SK-N-MC (cell line): ENCODE data around the gene MPZL2.

Experiments used
- DNase-seq: peaks from one replicate; pipeline ENCODE4 v3.0.0-alpha.2; 2011; ENCODE audit warnings: low read depth, low spot score
- H3K27ac ChIP-seq: fragments of 200-600 bp; sonication (generic); 2 replicates; pipeline ENCODE4 v1.5.1; 2016; ENCODE audit warnings: mixed run types
- H3K36me3 ChIP-seq: fragments of 200-600 bp; sonication (generic); 2 replicates; pipeline ENCODE4 v1.6.1; 2017; ENCODE audit warnings: antibody characterized with exemption, low read length, mixed read lengths; ENCODE audit not compliant: insufficient read depth
- H3K4me3 ChIP-seq: fragments of 200-600 bp; sonication (generic); 2 replicates; pipeline ENCODE4 v1.5.1; 2016
- H3K9ac ChIP-seq: fragments of 200-600 bp; sonication (generic); 2 replicates; pipeline ENCODE4 v1.8.0; 2017; ENCODE audit warnings: mixed run types, mixed read lengths; ENCODE audit not compliant: insufficient read length
- H3K9me3 ChIP-seq: fragments of 200-600 bp; sonication (generic); 2 replicates; pipeline ENCODE4 v1.6.1; 2017; ENCODE audit warnings: low read depth, mild to moderate bottlenecking, antibody characterized with exemption, low read length, moderate library complexity, mixed read lengths
- EZH2 ChIP-seq: fragments of 200-600 bp; sonication (generic); IDR thresholded peaks from one replicate; pipeline ENCODE4 v1.6.1; 2017; ENCODE audit warnings: antibody characterized with exemption
- FOXP2 ChIP-seq: optimal IDR thresholded peaks from 2 replicates; pipeline ENCODE3; 2011; ENCODE audit warnings: mild to moderate bottlenecking, moderate library complexity; ENCODE audit not compliant: insufficient read depth; ENCODE audit errors: extremely low read length, control extremely low read depth
- POLR2AphosphoS5 ChIP-seq: IDR thresholded peaks from 2 replicates; pipeline ENCODE4 v1.6.1; 2012; ENCODE audit warnings: mild to moderate bottlenecking, low read depth, low read length, borderline replicate concordance

MPZL2 gene

GRCh38 chr11:118215262-118215661, 48.8 kb downstream of the MPZL2 start:
- H3K36me3 ChIP-seq: no peaks in the 10 kb centered on the region
- H3K9me3 ChIP-seq: no peaks in the 10 kb centered on the region
- no peak overlapping the region for H3K9ac ChIP-seq
- TF ChIP-seq EZH2 (no peak), POLR2AphosphoS5 (no peak), FOXP2 (no peak)
- H3K27ac ChIP-seq: no peak overlapping the region
- DNase-seq: no peak
- H3K4me3 ChIP-seq: no peak overlapping the region

- Histone ChIP-seq H3K9ac (no peak overlapping the region), H3K9me3 (no peaks in the 10 kb centered on the region), H3K4me3 (no peak overlapping the region), H3K27ac (no peak overlapping the region), H3K36me3 (no peaks in the 10 kb centered on the region)
- DNase-seq: no peak
- TF ChIP-seq EZH2 (no peak), FOXP2 (no peak), POLR2AphosphoS5 (no peak)
These were observed 49.7 kb downstream of the MPZL2 start for GRCh38 chr11:118214210-118214914.

GRCh38 chr11:118213781-118214180, 50.3 kb downstream of the MPZL2 start:
- TF ChIP-seq FOXP2 (no peak), EZH2 (no peak), POLR2AphosphoS5 (no peak)
- Histone ChIP-seq H3K36me3 (no peaks in the 10 kb centered on the region), H3K9me3 (no peaks in the 10 kb centered on the region), H3K4me3 (no peak overlapping the region), H3K27ac (no peak overlapping the region), H3K9ac (no peak overlapping the region)
- DNase-seq: no peak

- no peak overlapping the region for H3K27ac ChIP-seq
- TF ChIP-seq EZH2: no peak
- no peak for TF ChIP-seq POLR2AphosphoS5
- no peak for TF ChIP-seq FOXP2
- H3K36me3 ChIP-seq: no peaks in the 10 kb centered on the region
- DNase-seq: no peak
- H3K9me3 ChIP-seq: no peaks in the 10 kb centered on the region
- H3K9ac ChIP-seq: no peak overlapping the region
- H3K4me3 ChIP-seq: no peak overlapping the region
These were observed 50.9 kb downstream of the MPZL2 start for GRCh38 chr11:118213201-118213600.

GRCh38 chr11:118212781-118213191, 51.3 kb downstream of the MPZL2 start:
- Histone ChIP-seq H3K4me3 (no peak overlapping the region), H3K36me3 (no peaks in the 10 kb centered on the region), H3K27ac (no peak overlapping the region), H3K9me3 (no peaks in the 10 kb centered on the region), H3K9ac (no peak overlapping the region)
- DNase-seq: no peak
- TF ChIP-seq FOXP2 (no peak), EZH2 (no peak), POLR2AphosphoS5 (no peak)

GRCh38 chr11:118212131-118212725, 51.9 kb downstream of the MPZL2 start:
- H3K27ac ChIP-seq: no peak overlapping the region
- H3K9ac ChIP-seq: no peak overlapping the region
- H3K36me3 ChIP-seq: no peaks in the 10 kb centered on the region
- no peak for DNase-seq
- H3K4me3 ChIP-seq: no peak overlapping the region
- no peaks in the 10 kb centered on the region for H3K9me3 ChIP-seq
- TF ChIP-seq POLR2AphosphoS5: no peak
- TF ChIP-seq FOXP2: no peak
- no peak for TF ChIP-seq EZH2

GRCh38 chr11:118211006-118211405, 53.1 kb downstream of the MPZL2 start:
- TF ChIP-seq EZH2: no peak
- no peak for TF ChIP-seq POLR2AphosphoS5
- no peak for TF ChIP-seq FOXP2
- Histone ChIP-seq H3K36me3 (no peaks in the 10 kb centered on the region), H3K9ac (no peak overlapping the region), H3K4me3 (no peak overlapping the region), H3K9me3 (no peaks in the 10 kb centered on the region), H3K27ac (no peak overlapping the region)
- DNase-seq: no peak

GRCh38 chr11:118210323-118210722, 53.8 kb downstream of the MPZL2 start:
- no peak overlapping the region for H3K27ac ChIP-seq
- no peaks in the 10 kb centered on the region for H3K9me3 ChIP-seq
- DNase-seq: no peak
- no peak overlapping the region for H3K4me3 ChIP-seq
- no peaks in the 10 kb centered on the region for H3K36me3 ChIP-seq
- H3K9ac ChIP-seq: no peak overlapping the region
- no peak for TF ChIP-seq FOXP2
- no peak for TF ChIP-seq POLR2AphosphoS5

GRCh38 chr11:118209033-118209432, 55.1 kb downstream of the MPZL2 start:
- TF ChIP-seq FOXP2: no peak
- TF ChIP-seq POLR2AphosphoS5: no peak
- TF ChIP-seq EZH2: no peak
- DNase-seq: no peak
- Histone ChIP-seq H3K9ac (no peak overlapping the region), H3K4me3 (no peak overlapping the region), H3K36me3 (no peaks in the 10 kb centered on the region), H3K9me3 (no peaks in the 10 kb centered on the region), H3K27ac (no peak overlapping the region)
